Testis (tissue), 2 donors: ENCODE results near the gene PLEKHG5.

Source experiments
- CTCF ChIP-seq, 3 experiments: fragments of 450-650 bp in 2 of 3; fragments of 200-600 bp in 1 of 3; sonication (generic) in 1 of 3; IDR thresholded peaks; one replicate each; pipeline ENCODE4 v1.5.1; 2016 to 2019; ENCODE audit warnings: antibody characterized with exemption in 3 of 3, mild to moderate bottlenecking in 2 of 3, moderate library complexity in 1 of 3
- POLR2A ChIP-seq: fragments of 450-650 bp; IDR thresholded peaks from one replicate; pipeline ENCODE4 v1.6.1; 2017; ENCODE audit warnings: antibody characterized with exemption, mild to moderate bottlenecking, moderate library complexity

DNA sequence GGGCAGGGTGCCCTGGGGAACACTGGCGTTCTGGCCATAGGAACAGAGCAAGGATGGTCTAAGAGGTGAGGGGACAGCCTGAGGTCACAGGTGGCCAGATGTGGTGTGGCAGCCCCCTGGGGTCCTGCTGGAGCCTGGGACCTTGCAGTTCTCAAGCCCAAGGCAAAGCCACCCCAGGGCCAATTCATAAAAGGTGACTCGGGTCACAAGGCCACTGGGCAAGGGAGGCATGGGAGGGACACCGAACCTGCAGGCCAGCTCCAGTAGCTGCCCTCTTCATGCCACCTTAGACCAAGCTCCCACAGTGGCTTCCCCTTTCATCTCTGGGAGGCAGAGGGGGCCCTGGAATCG, 44.8 kb downstream of the PLEKHG5 start:
- TF ChIP-seq CTCF (IDR thresholded peaks at IDR 0.05) (no peak), POLR2A (no peak)
